ENCODE measurements around the gene SHKBP1. TPM values are rescaled to one million over a fixed set of nuclear protein-coding genes. Genes with fewer than 3 reads are reported as not detected.

Gene SHKBP1
- total RNA-seq, 4 donors from 2014 or later = 29.0 to 48.4 (median 34.8) TPM

DNA sequence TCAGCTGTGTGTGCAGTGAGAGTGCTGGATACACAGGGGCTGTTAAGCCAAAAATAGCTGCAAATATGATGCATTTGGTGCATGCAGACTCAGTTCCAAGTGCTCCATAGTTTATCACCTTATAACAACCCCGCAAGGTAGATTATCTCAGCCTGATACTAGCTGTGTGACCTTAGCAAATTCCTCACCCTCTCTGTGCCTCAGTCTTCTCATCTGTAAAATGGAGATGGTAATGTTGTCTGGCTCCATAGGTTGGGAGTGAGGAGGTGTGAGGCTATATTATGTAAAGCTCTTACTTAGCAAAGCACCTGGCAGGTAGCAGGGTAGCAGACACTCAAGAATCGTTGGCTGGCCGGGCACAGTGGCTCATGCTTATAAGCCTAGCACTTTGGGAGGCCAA, 23.8 kb upstream of the SHKBP1 start:
- TF ChIP-seq CTCF (IDR thresholded peaks at IDR 0.05; ENCODE audit: low read depth) = no peak

DNA sequence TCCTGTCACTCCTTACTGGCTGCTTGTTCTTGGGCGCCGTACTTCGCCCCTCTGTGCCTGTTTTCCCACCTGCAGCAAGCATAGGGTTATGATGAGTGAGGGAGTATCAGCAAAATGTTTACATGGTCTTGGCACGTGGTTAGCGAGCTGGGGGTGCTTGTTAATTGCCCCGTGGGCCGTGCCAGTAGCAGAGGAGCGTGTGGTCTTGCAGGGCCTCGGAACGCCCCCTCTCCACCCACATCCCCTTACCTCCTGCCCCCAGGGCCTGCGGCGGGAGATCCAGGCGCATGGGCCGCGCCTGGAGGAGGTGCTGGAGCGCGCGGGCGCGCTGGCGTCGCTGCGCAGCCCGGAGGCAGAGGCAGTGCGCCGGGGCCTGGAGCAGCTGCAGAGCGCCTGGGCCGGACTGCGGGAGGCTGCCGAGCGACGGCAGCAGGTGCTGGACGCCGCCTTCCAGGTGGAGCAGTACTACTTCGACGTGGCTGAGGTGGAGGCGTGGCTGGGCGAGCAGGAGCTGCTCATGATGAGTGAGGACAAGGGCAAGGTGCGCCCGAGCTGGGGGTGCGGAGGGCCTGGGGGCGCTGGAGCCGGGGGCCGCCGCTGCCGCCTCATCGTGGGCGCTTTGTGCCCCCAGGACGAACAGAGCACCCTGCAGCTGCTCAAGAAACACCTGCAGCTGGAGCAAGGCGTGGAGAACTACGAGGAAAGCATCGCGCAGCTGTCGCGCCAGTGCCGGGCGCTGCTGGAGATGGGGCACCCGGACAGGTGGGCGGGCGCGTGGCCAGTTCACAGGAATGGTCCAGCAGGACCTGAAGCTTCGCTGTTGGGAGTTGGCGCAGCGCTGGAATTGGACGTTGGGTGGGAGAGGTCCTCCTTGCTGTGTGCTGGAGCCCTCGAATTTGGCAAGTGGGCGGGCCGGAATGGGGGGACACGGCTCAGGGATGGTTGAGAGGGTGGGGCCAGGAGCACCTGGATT, 22.5 kb upstream of the SHKBP1 start:
- no peak for TF ChIP-seq CTCF (IDR thresholded peaks at IDR 0.05; ENCODE audit: low read depth)

GRCh38 chr19:40555978-40556689, 20.5 kb upstream of the SHKBP1 start:
- no peak for TF ChIP-seq CTCF (IDR thresholded peaks at IDR 0.05; ENCODE audit: low read depth)

DNA sequence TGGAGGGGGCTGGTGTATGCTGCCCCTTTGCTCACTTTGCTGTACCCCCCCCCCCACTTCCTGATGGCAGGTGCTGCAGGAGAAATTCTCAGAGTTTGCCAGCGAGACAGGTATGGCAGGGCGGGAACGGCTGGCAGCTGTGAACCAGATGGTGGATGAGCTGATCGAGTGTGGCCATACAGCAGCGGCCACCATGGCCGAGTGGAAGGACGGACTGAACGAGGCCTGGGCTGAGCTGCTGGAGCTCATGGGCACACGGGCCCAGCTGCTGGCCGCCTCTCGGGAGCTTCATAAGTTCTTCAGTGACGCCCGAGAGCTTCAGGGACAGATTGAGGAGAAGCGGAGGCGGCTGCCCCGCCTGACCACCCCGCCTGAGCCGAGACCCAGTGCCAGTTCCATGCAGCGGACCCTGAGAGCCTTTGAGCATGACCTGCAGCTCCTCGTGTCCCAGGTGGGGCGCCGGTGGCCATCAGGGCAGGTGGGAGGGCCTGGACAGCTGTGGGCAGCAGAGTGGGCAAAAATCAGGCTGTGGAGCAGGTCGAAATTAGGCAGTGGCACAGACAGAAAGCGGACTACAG, 19.6 kb upstream of the SHKBP1 start:
- TF ChIP-seq CTCF (IDR thresholded peaks at IDR 0.05; ENCODE audit: low read depth) = no peak

GRCh38 chr19:40559394-40559793, 17.3 kb upstream of the SHKBP1 start:
- no peak for TF ChIP-seq CTCF (IDR thresholded peaks at IDR 0.05; ENCODE audit: low read depth)

DNA sequence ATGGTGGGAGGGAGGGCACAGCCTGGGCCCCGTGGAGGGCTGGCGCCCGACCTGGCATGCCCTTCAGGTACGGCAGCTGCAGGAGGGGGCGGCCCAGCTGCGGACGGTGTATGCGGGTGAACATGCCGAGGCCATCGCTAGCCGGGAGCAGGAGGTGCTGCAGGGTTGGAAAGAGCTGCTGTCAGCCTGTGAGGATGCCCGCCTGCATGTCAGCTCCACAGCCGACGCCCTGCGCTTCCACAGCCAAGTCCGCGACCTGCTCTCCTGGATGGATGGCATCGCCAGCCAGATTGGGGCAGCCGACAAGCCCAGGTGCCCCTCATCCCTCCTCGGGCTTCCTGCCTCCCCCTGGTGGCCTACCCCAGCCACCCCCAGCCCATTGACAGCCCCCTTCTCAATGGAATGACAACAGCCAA, 16.6 kb upstream of the SHKBP1 start:
- no peak for TF ChIP-seq CTCF (IDR thresholded peaks at IDR 0.05; ENCODE audit: low read depth)

DNA sequence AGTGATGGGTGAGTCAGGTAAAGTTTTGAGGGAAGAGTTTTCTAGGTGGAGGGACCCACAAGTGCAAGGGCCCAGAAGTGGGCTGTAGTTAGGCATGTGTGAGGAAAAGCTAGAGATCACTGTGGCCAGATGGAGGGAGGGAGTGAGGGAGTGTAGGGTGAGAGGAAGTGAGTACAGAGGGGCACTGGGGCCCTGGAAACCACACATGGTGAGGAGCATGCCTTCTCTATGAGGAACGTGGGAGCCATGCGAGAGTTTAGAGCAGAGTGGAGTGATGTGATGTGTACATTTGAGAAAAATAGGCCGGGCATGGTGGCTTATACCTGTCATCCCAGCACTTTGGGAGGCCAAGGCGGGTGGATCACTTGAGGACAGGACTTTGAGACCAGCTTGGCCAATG, 14.7 kb upstream of the SHKBP1 start:
- no peak for TF ChIP-seq CTCF (IDR thresholded peaks at IDR 0.05; ENCODE audit: low read depth)
